Smooth muscle cell (in vitro differentiated cells): Measurements from ENCODE around the gene SPINK4. TPM values are rescaled to one million over a fixed set of nuclear protein-coding genes. Genes with fewer than 3 reads are reported as not detected.

Experiments
- DNase-seq: peaks from one replicate; lab custom pipeline; 2025; ENCODE audit not compliant: unreplicated experiment; lab: John Stamatoyannopoulos, UW
- H2AFZ ChIP-seq: fragments of 200-600 bp; sonication (generic); 2 replicates; pipeline ENCODE4 v1.6.0; 2016; ENCODE audit warnings: antibody characterized with exemption, low read depth, mild to moderate bottlenecking
- H3F3A ChIP-seq: fragments of 200-600 bp; sonication (generic); 2 replicates; pipeline ENCODE4 v1.6.0; 2017; ENCODE audit warnings: antibody characterized with exemption, low read depth
- H3K27ac ChIP-seq: fragments of 200-600 bp; sonication (generic); 2 replicates; pipeline ENCODE4 v1.5.1; 2016; ENCODE audit warnings: low read depth, mild to moderate bottlenecking
- H3K27me3 ChIP-seq: fragments of 200-600 bp; sonication (generic); 2 replicates; pipeline ENCODE4 v1.6.1; 2016; ENCODE audit warnings: low read depth, mild to moderate bottlenecking
- H3K36me3 ChIP-seq: fragments of 200-600 bp; sonication (generic); 2 replicates; pipeline ENCODE4 v1.5.1; 2016; ENCODE audit warnings: low read depth
- H3K4me1 ChIP-seq: fragments of 200-600 bp; sonication (generic); 2 replicates; pipeline ENCODE4 v1.5.1; 2016; ENCODE audit warnings: low read depth
- H3K4me2 ChIP-seq: fragments of 200-600 bp; sonication (generic); 2 replicates; pipeline ENCODE4 v1.6.0; 2016; ENCODE audit warnings: mild to moderate bottlenecking
- H3K4me3 ChIP-seq: fragments of 200-600 bp; sonication (generic); 2 replicates; pipeline ENCODE4 v1.5.1; 2016; ENCODE audit warnings: mild to moderate bottlenecking
- H3K79me2 ChIP-seq: fragments of 200-600 bp; sonication (generic); 2 replicates; pipeline ENCODE4 v1.6.0; 2016; ENCODE audit warnings: low read depth, mild to moderate bottlenecking
- H3K9ac ChIP-seq: fragments of 200-600 bp; sonication (generic); 2 replicates; pipeline ENCODE4 v1.6.0; 2016; ENCODE audit warnings: low read depth
- H3K9me3 ChIP-seq: fragments of 200-600 bp; sonication (generic); replicated peaks from 2 replicates; pipeline ENCODE4 v1.5.1; 2016; ENCODE audit warnings: low read depth
- H4K20me1 ChIP-seq: fragments of 200-600 bp; sonication (generic); 2 replicates; pipeline ENCODE4 v1.6.0; 2016; ENCODE audit warnings: low read depth
- WGBS: methylation state at CpG from one replicate; pipeline ENCODE4 v1.1.7; 2016; ENCODE audit warnings: low lambda C conversion rate; 5-methylcytosine and 5-hydroxymethylcytosine counted together
- polyA plus RNA-seq: library from polyadenylated mRNA; unstranded; fragments of >200 nt; fragmentation: Nextera tagmentation; extraction: Ambion mirVana; gene quantifications from 2 replicates; pipeline ENCODE4 v1.2.1, GENCODE V29; 2016
- total RNA-seq: library from RNA; depleted of rRNA; stranded (reverse); fragments of >200 nt; gene quantifications from 2 replicates; pipeline ENCODE4 v1.2.3, GENCODE V29; 2014
- TF ChIP-seq, protein P1 (sequence below): fragments of 200-600 bp; sonication (generic); IDR thresholded peaks from 2 replicates; pipeline ENCODE4 v1.5.1; 2017; ENCODE audit warnings: borderline replicate concordance, mild to moderate bottlenecking, antibody characterized with exemption; ENCODE audit not compliant: insufficient read depth, poor library complexity, severe bottlenecking

SPINK4 gene
- total and polyA plus RNA-seq, 2 experiments from 2014 or later, result not detected

DNA sequence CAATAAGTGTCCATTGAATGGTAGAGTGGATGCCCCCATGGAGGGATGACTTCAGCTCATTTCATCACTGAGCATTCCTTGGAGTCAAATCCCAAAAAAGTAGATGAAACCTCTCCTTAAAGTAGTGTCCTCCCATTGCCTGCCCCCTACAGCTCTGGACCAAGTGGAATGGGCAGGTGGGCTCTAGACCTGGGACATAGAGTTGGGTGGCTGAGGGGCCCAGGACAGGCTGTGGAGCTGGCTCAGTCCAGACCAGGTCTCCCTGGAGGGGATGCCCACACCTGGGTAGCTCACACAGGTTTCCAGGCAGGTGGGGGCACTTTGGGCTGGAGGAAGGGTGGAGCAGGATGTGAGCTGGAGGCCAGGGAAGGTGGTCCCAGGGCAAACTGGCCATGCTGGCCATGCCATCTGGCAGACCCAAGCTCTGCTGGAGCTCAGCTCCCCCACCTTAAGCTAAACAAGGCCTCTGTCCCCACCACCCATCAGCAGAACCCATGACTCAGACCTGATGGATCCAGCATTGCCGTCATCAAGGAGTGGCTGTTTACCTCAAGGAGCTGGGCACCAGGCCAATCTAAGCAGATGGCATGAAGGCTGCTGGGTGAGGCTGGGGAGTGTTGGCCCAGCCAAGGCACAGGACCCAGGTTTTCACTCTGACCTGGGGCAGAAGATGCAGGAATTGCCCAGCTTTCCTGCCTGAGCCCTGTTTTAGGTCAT lies 6.2 kb upstream of the SPINK4 start:
- WGBS, result 64% methylated on average over 1 of the region's 1 CpG
- no peak overlapping the region for H3K9ac ChIP-seq
- DNase-seq, result no peak
- peaks cover 5% of the 10 kb centered on the region for H3K27me3 ChIP-seq
- H3K4me2 ChIP-seq, result no peak overlapping the region
- no peaks in the 10 kb centered on the region for H3K9me3 ChIP-seq
- H2AFZ ChIP-seq, result no peak overlapping the region
- no peaks in the 10 kb centered on the region for H3K36me3 ChIP-seq
- H3K79me2 ChIP-seq, result no peaks in the 10 kb centered on the region
- H3F3A ChIP-seq, result no peaks in the 10 kb centered on the region
- H4K20me1 ChIP-seq, result no peaks in the 10 kb centered on the region
- no peaks in the 10 kb centered on the region for H3K4me1 ChIP-seq
- no peak overlapping the region for H3K4me3 ChIP-seq
- TF ChIP-seq, protein P1, sequence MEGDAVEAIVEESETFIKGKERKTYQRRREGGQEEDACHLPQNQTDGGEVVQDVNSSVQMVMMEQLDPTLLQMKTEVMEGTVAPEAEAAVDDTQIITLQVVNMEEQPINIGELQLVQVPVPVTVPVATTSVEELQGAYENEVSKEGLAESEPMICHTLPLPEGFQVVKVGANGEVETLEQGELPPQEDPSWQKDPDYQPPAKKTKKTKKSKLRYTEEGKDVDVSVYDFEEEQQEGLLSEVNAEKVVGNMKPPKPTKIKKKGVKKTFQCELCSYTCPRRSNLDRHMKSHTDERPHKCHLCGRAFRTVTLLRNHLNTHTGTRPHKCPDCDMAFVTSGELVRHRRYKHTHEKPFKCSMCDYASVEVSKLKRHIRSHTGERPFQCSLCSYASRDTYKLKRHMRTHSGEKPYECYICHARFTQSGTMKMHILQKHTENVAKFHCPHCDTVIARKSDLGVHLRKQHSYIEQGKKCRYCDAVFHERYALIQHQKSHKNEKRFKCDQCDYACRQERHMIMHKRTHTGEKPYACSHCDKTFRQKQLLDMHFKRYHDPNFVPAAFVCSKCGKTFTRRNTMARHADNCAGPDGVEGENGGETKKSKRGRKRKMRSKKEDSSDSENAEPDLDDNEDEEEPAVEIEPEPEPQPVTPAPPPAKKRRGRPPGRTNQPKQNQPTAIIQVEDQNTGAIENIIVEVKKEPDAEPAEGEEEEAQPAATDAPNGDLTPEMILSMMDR, result no peak
- H3K27ac ChIP-seq, result no peak overlapping the region

DNA sequence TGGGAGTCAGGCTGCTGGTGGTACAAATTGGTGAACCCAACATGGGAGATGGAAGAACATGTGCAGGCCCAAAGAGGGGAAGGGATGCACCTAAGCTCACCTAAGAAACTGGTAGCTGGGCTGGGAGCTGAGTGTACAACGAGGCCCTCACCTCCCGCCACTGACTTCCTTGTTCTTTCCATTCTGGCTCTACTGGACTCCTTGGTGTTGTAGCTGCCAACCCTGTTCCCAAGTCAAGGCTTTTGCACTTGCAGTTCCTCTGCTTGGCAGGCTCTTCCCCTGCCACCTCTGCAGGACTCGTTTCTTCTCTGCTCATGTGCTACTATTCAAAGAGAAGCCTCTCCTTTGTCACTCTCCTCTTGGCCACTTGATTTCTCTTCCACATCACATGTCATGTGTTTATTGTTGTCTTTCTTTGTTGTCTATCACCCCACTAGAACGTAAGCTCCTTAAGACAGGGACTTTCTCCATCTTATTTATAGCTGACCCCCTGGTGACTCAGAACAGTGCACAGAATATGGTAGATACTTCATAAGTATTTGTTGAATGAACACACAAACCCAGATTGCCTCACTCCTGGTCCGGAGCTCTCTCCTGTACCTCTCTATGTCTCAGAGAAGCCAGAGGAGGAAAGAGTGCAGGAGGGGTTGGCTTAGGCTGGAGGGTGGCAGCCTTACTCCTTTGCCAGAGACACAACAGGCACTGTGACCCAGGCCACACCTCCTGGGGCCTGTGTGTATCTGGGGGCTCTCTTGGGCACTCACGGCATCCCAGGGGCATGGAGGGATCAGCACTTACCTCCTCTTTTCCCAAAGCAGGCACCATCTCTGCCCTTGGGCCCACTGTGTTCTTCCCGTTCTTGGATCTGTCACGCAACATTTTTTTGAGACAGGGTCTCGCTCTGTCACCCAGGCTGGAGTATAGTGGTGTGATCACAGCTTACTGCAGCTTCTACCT lies 5.2 kb upstream of the SPINK4 start:
- Histone ChIP-seq H3K4me2 (no peak overlapping the region), H3K27me3 (peaks cover 5% of the 10 kb centered on the region), H3K79me2 (no peaks in the 10 kb centered on the region), H2AFZ (no peak overlapping the region), H3K4me1 (no peaks in the 10 kb centered on the region), H3K36me3 (no peaks in the 10 kb centered on the region), H3K9ac (no peak overlapping the region), H3F3A (no peaks in the 10 kb centered on the region), H3K27ac (no peak overlapping the region), H3K4me3 (no peak overlapping the region), H3K9me3 (no peaks in the 10 kb centered on the region), H4K20me1 (no peaks in the 10 kb centered on the region)
- DNase-seq, result no peak
- WGBS, result 84% methylated on average over 9 of the region's 9 CpGs
- TF ChIP-seq, protein P1, result no peak

DNA sequence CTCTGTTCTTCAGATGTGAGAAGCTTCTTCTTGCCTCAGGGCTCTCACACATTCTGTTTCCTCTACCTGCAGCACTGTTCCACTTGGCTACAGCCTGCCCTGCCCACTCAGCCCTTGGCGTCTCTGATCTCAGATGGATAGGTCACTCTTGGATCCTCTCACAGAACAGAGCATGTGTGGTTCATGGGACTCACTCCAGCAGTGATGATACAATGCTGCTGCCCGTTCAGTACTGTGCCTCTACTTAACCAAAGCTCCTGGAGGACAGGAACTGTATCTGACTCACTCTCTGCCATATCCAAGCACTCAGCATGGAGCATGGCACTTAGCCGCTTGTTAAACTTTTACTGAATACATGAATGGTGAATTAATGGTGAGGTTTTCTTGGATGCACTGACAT lies 3.4 kb upstream of the SPINK4 start:
- H3K9ac ChIP-seq, result no peak overlapping the region
- H3K27ac ChIP-seq, result no peak overlapping the region
- no peaks in the 10 kb centered on the region for H3F3A ChIP-seq
- DNase-seq, result no peak
- no peak overlapping the region for H3K4me3 ChIP-seq
- H3K27me3 ChIP-seq, result peaks cover 5% of the 10 kb centered on the region
- no peaks in the 10 kb centered on the region for H3K4me1 ChIP-seq
- TF ChIP-seq, protein P1, result no peak
- no peak overlapping the region for H2AFZ ChIP-seq
- WGBS, result 76% methylated on average over 3 of the region's 3 CpGs
- H3K36me3 ChIP-seq, result no peaks in the 10 kb centered on the region
- H4K20me1 ChIP-seq, result no peaks in the 10 kb centered on the region
- no peak overlapping the region for H3K4me2 ChIP-seq
- no peaks in the 10 kb centered on the region for H3K79me2 ChIP-seq
- no peaks in the 10 kb centered on the region for H3K9me3 ChIP-seq
